ENCODE data around the gene RANBP17.

Gene RANBP17

GRCh38 chr5:171268700-171269620 is 407.1 kb downstream of the RANBP17 start (continued):
- TF ChIP-seq PRDM6 (tag by site-specific recombination; IDR thresholded peaks at IDR 0.05), result peak; percentile 64

GRCh38 chr5:171269717-171270116 is 407.9 kb downstream of the RANBP17 start:
- ChIA-PET CTCF (interaction anchor here (0.6 to 0.7 kb wide), 3 partner anchors 73 to 1178 kb away, joined by 3 read pairs; no protein-coding TSS in a partner anchor), POLR2A (no interaction called here)
- H3K4me3 ChIP-seq (ENCODE audit: low read depth, low read length), result no peak overlapping the region
- peaks cover 3% of the 10 kb centered on the region for H3K4me1 ChIP-seq (ENCODE audit: control insufficient read depth, insufficient read depth, low read length)
- H3K36me3 ChIP-seq (ENCODE audit: control insufficient read depth in 2 of 2, insufficient read depth in 1 of 2, low read length in 2 of 2), result no peaks in the 10 kb centered on the region
- no peak overlapping the region for H3K27ac ChIP-seq (ENCODE audit: extremely low read depth, low read depth, low read length)
- H3K9me3 ChIP-seq (ENCODE audit: control insufficient read depth, insufficient read depth, low read depth, low read length), result no peaks in the 10 kb centered on the region
- TF ChIP-seq ZNF26 (tag by site-specific recombination; IDR thresholded peaks at IDR 0.05) (no peak), ZNF394 (tag by site-specific recombination; IDR thresholded peaks at IDR 0.05; ENCODE audit: borderline replicate concordance) (no peak), ZNF148 (tag by site-specific recombination; IDR thresholded peaks at IDR 0.05; ENCODE audit: borderline replicate concordance) (no peak), SP2 (tag by site-specific recombination; IDR thresholded peaks at IDR 0.05) (no peak), ZNF19 (tag by site-specific recombination; IDR thresholded peaks at IDR 0.05; ENCODE audit: low read depth) (no peak), HOXA7 (CRISPR knock-in tag; IDR thresholded peaks at IDR 0.05; ENCODE audit: borderline replicate concordance) (no peak), FEZF1 (tag by site-specific recombination; IDR thresholded peaks at IDR 0.05) (peak; percentile 28; the same call in 1 of the 2 replicates), ZSCAN4 (tag by site-specific recombination; IDR thresholded peaks at IDR 0.05) (no peak), ZNF558 (tag by site-specific recombination; IDR thresholded peaks at IDR 0.05) (peak; percentile 48; the same call in 1 of the 2 replicates), ZNF473 (tag by site-specific recombination; IDR thresholded peaks at IDR 0.05) (no peak), OVOL3 (tag by site-specific recombination; IDR thresholded peaks at IDR 0.05) (no peak), ZNF701 (tag by site-specific recombination; IDR thresholded peaks at IDR 0.05) (no peak), ZNF660 (tag by site-specific recombination; IDR thresholded peaks at IDR 0.05) (peak; percentile 73), PRDM4 (tag by site-specific recombination; IDR thresholded peaks at IDR 0.05) (peak; percentile 58), ZNF350 (tag by site-specific recombination; IDR thresholded peaks at IDR 0.05) (no peak), ZNF624 (tag by site-specific recombination; IDR thresholded peaks at IDR 0.05) (no peak), PATZ1 (tag by site-specific recombination; IDR thresholded peaks at IDR 0.05) (peak; percentile 67), KLF17 (tag by site-specific recombination; IDR thresholded peaks at IDR 0.05) (no peak), PRDM6 (tag by site-specific recombination; IDR thresholded peaks at IDR 0.05) (peak; percentile 90)
